Measurements from ENCODE around the gene UBAP1L. TPM values are rescaled to one million over a fixed set of nuclear protein-coding genes. Genes with fewer than 3 reads are reported as not detected.
A peak's percentile ranks its signal among the peaks of the same experiment; 100 is the strongest.

Gene UBAP1L
- total and polyA plus RNA-seq, 10 donors = 2.5 to 11.2 (median 7.0) TPM

DNA sequence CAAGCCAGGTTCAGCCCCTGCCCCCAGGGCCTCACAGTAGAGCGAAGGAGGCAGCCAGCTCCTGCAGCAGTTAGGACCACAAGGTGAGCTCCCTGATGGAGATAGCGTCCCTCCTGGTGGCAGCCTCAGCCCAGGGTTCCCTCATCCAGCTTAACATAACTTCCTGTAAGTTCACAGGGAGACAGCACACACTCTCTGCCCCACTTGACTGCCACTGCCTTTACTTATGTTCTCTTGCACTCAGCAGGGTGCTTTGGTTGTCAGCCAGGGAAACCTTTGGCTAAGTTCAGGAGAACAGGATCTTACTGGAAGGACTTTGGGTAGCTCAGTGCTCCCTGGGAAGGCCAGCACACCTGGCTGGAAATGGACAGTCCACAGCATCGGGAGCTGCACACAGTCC is 27.6 kb downstream of the UBAP1L start:
- Histone ChIP-seq H3K4me1 (peaks cover 0 to 68% (median 18%) of the 10 kb centered on the region in 6 donors), H3K27me3 (replicated peaks in 1 of 7) (peaks cover 0 to 31% (median 4%) of the 10 kb centered on the region in 7 donors), H3K27ac (peak overlapping the region in 2 of 8 donors; percentile 8 to 59), H3K36me3 (peaks cover 0 to 2% (median 0%) of the 10 kb centered on the region in 6 donors), H3K9me3 (no peaks in the 10 kb centered on the region), H3K4me3 (no peak overlapping the region)
- 83 to 89% (median 84%) methylated on average over 2 to 3 of the region's 3 CpGs for WGBS, 5 donors
- TF ChIP-seq CTCF (IDR thresholded peaks at IDR 0.05 in 8 of 11, conservative IDR thresholded peaks at IDR 0.05 in 3 of 11) (no peak), POLR2AphosphoS5 (IDR thresholded peaks at IDR 0.05) (no peak), POLR2A (IDR thresholded peaks at IDR 0.05) (no peak)
- DNase-seq = no peak
- intact Hi-C loops (cut with DNase I; ENCODE audit: low total_unique reads) = no loop called here

DNA sequence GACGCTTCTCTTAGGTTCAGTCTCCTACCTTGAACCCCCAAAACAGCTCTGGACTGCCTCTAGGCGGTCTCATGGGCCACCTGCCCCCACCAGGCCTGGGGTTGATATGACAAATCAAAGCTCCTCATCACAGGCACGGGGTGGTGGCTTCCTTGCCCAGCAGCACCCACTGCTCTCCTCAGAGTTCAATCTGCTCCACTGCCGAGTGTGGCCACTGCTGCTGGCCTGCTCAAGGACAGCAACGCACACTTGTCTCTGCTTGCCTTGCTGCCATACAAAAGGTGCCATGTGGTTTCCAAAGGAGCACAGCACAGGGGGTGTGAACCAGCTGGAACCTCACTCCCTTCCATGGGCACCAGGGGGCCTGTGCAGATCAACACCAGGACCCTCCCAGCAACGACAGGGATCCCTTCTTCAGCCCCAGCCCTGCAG is 28.3 kb downstream of the UBAP1L start:
- 63 to 73% (median 71%) methylated on average over 5 to 6 of the region's 6 CpGs for WGBS, 5 donors
- no peaks in the 10 kb centered on the region for H3K36me3 ChIP-seq
- no peak for DNase-seq
- peak overlapping the region in 2 of 8 donors; percentile 8 to 59 for H3K27ac ChIP-seq
- H3K27me3 ChIP-seq (replicated peaks in 1 of 7) = peaks cover 0 to 39% (median 6%) of the 10 kb centered on the region in 7 donors
- no peaks in the 10 kb centered on the region for H3K9me3 ChIP-seq
- H3K4me3 ChIP-seq = no peak overlapping the region
- TF ChIP-seq CTCF (IDR thresholded peaks at IDR 0.05 in 8 of 11, conservative IDR thresholded peaks at IDR 0.05 in 3 of 11) (no peak), POLR2A (IDR thresholded peaks at IDR 0.05) (no peak), POLR2AphosphoS5 (IDR thresholded peaks at IDR 0.05) (no peak)
- peaks cover 0 to 75% (median 22%) of the 10 kb centered on the region in 6 donors for H3K4me1 ChIP-seq
- intact Hi-C loops (cut with DNase I; ENCODE audit: low total_unique reads) = no loop called here

GRCh38 chr15:65085990-65086679 is 28.9 kb downstream of the UBAP1L start:
- Histone ChIP-seq H3K27ac (peak overlapping the region in 4 of 8 donors; percentile 8 to 59 (median 50)), H3K4me3 (no peak overlapping the region), H3K36me3 (no peaks in the 10 kb centered on the region), H3K27me3 (replicated peaks in 1 of 7) (peaks cover 0 to 43% (median 6%) of the 10 kb centered on the region in 7 donors), H3K9me3 (no peaks in the 10 kb centered on the region), H3K4me1 (peaks cover 0 to 75% (median 24%) of the 10 kb centered on the region in 6 donors)
- intact Hi-C loops (cut with DNase I; ENCODE audit: low total_unique reads) = no loop called here
- DNase-seq = no peak
- WGBS, 5 donors = 74 to 93% (median 90%) methylated on average over 6 of the region's 6 CpGs
- TF ChIP-seq CTCF (IDR thresholded peaks at IDR 0.05 in 8 of 11, conservative IDR thresholded peaks at IDR 0.05 in 3 of 11) (peak in 3 of 11 experiments; percentile 11 to 33 (median 14)), POLR2AphosphoS5 (IDR thresholded peaks at IDR 0.05) (no peak), POLR2A (IDR thresholded peaks at IDR 0.05) (no peak)

DNA sequence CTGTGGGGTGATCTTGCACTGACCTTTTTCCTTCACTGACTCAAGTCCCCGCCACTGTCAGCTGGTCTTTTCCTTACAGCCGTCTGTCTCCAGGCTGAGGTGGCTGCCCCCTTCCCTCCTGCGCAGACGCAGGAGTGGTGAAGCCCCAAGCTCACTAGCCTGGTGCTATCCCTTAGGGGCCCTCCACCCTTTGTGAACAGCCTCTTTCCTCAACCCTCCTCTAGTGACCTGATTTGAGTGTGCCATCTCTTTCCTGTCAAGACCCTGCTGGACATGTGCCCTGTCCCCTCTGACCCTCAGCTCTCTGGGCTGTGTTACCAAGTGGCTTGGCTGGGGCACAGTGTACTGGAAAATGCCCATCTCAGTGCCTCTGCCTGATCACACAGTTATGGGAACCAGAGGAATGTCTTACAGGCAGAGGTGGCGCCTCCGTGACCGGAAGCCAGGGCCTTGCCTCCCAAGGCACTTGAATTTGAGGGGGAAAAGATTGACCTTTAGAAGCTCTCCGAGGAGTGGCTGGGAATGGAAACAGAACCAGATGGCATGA is 29.7 kb downstream of the UBAP1L start:
- H3K9me3 ChIP-seq = no peaks in the 10 kb centered on the region
- no peaks in the 10 kb centered on the region for H3K36me3 ChIP-seq
- intact Hi-C loops (cut with DNase I; ENCODE audit: low total_unique reads) = no loop called here
- no peak for DNase-seq
- WGBS, 5 donors = 76 to 85% (median 80%) methylated on average over 8 of the region's 8 CpGs
- H3K4me1 ChIP-seq = peaks cover 0 to 75% (median 24%) of the 10 kb centered on the region in 6 donors
- TF ChIP-seq POLR2AphosphoS5 (IDR thresholded peaks at IDR 0.05) (peak in 2 of 3 donors; percentile 42 to 51), CTCF (IDR thresholded peaks at IDR 0.05 in 8 of 11, conservative IDR thresholded peaks at IDR 0.05 in 3 of 11) (no peak)
- peaks cover 0 to 45% (median 6%) of the 10 kb centered on the region in 7 donors for H3K27me3 ChIP-seq (replicated peaks in 1 of 7)
- H3K27ac ChIP-seq = peak overlapping the region in 5 of 8 donors; percentile 9 to 59 (median 55)
- H3K4me3 ChIP-seq = no peak overlapping the region
